ENCODE measurements around the gene TRPV6. TPM values are rescaled to one million over a fixed set of nuclear protein-coding genes. Genes with fewer than 3 reads are reported as not detected.

TRPV6 gene
- total RNA-seq, 1 experiment from 2014 or later = not detected

DNA sequence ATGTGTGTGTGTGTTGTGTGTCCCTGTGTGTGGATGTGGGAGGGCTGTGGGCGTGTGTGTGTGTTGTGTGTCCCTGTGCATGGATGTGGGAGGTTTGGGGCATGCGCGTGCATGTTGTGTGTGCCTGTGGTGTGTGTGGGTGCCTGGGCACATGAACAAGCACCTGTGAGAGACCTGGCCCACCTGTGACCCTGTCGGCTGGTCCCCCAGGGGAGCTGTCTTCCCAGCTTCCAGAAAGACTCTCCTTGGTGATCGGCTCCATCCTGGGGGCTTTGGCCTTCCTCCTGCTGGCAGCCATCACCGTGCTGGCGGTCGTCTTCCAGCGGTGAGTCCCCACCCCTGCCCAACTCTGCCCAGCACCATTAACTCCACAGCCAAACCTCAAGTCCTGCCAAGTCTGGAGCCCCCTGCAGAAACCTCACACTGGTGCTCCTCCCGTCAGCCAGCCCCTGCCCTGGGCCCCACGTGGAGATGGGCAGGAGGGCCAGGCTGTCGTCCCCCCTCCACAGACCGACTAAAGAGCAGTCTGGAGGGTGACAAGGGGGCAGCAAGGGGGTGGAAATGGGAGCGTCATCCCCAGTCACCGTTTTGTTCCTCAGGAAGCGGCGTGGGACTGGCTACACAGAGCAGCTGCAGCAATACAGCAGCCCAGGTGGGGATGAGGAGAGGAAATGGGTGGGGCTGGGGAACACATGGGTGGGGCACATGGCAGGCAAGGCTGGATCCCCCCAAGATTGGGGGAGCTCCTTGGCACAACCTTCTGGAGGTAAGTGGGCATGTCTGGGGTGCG, 18.0 kb downstream of the TRPV6 start:
- no peak overlapping the region for H3K27ac ChIP-seq (ENCODE audit: low read length)
- H3K9me3 ChIP-seq (ENCODE audit: low read length) = no peaks in the 10 kb centered on the region
- H3K4me3 ChIP-seq (ENCODE audit: low read length) = no peak overlapping the region
- no peaks in the 10 kb centered on the region for H4K20me1 ChIP-seq (ENCODE audit: insufficient read depth, low read depth, low read length)
- no peak overlapping the region for H3K4me2 ChIP-seq (ENCODE audit: low read depth, low read length, poor library complexity, severe bottlenecking)
- H3K9ac ChIP-seq (ENCODE audit: low read length) = no peak overlapping the region
- H3K79me2 ChIP-seq (ENCODE audit: low read length) = no peaks in the 10 kb centered on the region
- H3K27me3 ChIP-seq (ENCODE audit: low read length) = no peaks in the 10 kb centered on the region
- no peaks in the 10 kb centered on the region for H3K9me2 ChIP-seq (replicated peaks; ENCODE audit: insufficient read depth, low read length)
- H3K36me3 ChIP-seq (ENCODE audit: insufficient read depth, low read length) = no peaks in the 10 kb centered on the region
- no peak for DNase-seq
- no peaks in the 10 kb centered on the region for H3K4me1 ChIP-seq (ENCODE audit: low read length)
- H2AFZ ChIP-seq (ENCODE audit: low read length) = no peak overlapping the region

DNA sequence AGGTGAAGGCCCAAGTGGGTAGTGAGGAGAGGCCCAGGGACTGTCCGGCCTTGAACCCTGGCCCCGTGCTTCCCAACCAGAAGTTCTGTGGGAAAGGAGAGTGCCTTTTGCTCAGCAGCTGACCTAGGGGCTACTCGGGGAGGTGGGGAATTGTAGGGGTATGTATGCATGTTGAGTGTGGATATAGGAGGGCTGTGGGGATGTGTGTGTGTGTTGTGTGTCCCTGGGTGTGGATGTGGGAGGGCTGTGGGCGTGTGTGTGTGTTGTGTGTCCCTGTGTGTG, 18.5 kb downstream of the TRPV6 start:
- Histone ChIP-seq H3K4me2 (ENCODE audit: low read depth, low read length, poor library complexity, severe bottlenecking) (no peak overlapping the region), H3K4me3 (ENCODE audit: low read length) (no peak overlapping the region), H3K79me2 (ENCODE audit: low read length) (no peaks in the 10 kb centered on the region), H3K9ac (ENCODE audit: low read length) (no peak overlapping the region), H3K27ac (ENCODE audit: low read length) (no peak overlapping the region), H3K9me3 (ENCODE audit: low read length) (no peaks in the 10 kb centered on the region), H3K4me1 (ENCODE audit: low read length) (no peaks in the 10 kb centered on the region), H3K9me2 (replicated peaks; ENCODE audit: insufficient read depth, low read length) (no peaks in the 10 kb centered on the region), H2AFZ (ENCODE audit: low read length) (no peak overlapping the region), H3K36me3 (ENCODE audit: insufficient read depth, low read length) (no peaks in the 10 kb centered on the region), H4K20me1 (ENCODE audit: insufficient read depth, low read depth, low read length) (no peaks in the 10 kb centered on the region), H3K27me3 (ENCODE audit: low read length) (no peaks in the 10 kb centered on the region)
- no peak for DNase-seq

DNA sequence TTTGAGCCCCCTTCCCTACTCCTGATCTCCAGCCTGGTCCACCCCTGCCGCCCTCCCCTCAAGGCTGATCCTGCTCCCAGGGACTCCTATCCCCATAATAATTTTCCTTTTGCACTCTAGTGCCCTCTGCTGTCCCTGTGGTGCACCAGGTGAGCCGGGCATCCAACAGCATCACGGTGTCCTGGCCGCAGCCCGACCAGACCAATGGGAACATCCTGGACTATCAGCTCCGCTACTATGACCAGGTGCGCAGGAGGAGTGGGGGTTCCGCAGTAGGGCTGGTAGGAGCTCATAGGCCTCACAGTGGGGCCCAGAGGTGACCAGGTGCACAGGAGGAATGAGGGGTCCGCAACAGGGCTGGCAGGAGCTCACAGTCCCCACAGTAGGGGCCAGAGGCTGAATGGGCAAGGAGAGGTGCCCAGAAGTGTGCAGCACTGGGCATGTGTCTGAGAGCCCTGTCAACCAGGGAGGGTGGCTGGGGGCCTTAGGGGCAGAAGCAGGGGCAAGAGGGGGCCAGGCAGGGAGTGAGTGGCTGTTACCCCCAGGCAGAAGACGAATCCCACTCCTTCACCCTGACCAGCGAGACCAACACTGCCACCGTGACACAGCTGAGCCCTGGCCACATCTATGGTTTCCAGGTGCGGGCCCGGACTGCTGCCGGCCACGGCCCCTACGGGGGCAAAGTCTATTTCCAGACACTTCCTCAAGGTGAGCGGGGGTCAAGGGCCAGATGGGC, 19.0 kb downstream of the TRPV6 start:
- Histone ChIP-seq H3K4me1 (ENCODE audit: low read length) (no peaks in the 10 kb centered on the region), H2AFZ (ENCODE audit: low read length) (no peak overlapping the region), H3K36me3 (ENCODE audit: insufficient read depth, low read length) (no peaks in the 10 kb centered on the region), H3K9me2 (replicated peaks; ENCODE audit: insufficient read depth, low read length) (no peaks in the 10 kb centered on the region), H3K4me2 (ENCODE audit: low read depth, low read length, poor library complexity, severe bottlenecking) (no peak overlapping the region), H3K9ac (ENCODE audit: low read length) (no peak overlapping the region), H3K27me3 (ENCODE audit: low read length) (no peaks in the 10 kb centered on the region), H3K4me3 (ENCODE audit: low read length) (no peak overlapping the region), H3K79me2 (ENCODE audit: low read length) (no peaks in the 10 kb centered on the region), H4K20me1 (ENCODE audit: insufficient read depth, low read depth, low read length) (no peaks in the 10 kb centered on the region), H3K9me3 (ENCODE audit: low read length) (no peaks in the 10 kb centered on the region), H3K27ac (ENCODE audit: low read length) (no peak overlapping the region)
- DNase-seq = peak; percentile 50

DNA sequence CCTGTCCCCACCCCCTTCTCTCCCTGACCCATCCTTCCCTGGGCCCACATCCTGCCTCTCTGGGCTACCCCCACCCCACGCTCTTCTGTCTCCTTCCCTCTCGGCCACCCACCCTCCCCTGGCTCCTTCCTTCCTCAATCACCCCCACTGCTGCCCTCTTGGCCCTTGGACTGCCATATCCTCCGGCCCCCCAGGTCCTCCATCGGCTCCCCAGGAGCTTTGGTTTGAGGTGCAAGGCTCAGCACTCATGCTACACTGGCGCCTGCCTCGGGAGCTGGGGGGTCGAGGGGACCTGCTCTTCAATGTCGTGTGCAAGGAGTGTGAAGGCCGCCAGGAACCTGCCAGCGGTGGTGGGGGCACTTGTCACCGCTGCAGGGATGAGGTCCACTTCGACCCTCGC, 19.8 kb downstream of the TRPV6 start:
- no peaks in the 10 kb centered on the region for H3K36me3 ChIP-seq (ENCODE audit: insufficient read depth, low read length)

DNA sequence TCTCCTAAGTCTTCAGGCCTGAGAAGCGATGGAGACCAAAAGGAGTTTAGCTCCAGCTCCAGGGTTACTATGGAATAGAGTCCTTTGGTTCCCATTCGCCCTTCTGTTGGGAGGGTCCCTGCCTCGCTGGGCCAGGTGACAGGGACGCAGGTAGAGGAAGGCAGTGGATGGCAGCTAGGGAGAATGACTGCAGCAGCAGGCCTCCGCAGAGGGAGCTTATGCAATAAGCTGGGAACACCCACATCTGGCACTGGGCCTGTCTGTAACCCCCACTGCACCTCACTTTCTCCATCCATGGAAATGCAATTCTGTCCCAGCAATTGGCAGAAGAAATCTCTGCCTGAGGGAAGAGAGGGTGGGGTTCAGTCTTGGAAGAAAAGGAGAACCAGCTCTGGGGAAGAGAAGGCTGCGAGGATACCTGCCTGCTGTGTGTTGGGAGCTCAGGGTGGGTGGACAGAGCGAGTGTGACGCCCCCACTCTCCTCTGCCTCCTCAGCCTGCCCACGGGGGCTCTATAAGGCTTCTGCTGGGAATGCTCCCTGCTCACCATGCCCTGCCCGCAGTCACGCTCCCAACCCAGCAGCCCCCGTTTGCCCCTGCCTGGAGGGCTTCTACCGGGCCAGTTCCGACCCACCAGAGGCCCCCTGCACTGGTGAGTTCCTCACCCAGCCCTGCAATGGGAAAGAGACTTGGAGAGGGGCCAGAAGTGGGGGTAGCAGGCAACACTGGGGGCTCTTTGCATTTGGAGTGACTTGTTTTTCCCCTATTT, 20.4 kb downstream of the TRPV6 start:
- Histone ChIP-seq H3K9me2 (replicated peaks; ENCODE audit: insufficient read depth, low read length) (no peaks in the 10 kb centered on the region), H3K9ac (ENCODE audit: low read length) (no peak overlapping the region), H3K4me3 (ENCODE audit: low read length) (no peak overlapping the region), H3K27ac (ENCODE audit: low read length) (no peak overlapping the region), H4K20me1 (ENCODE audit: insufficient read depth, low read depth, low read length) (no peaks in the 10 kb centered on the region), H3K27me3 (ENCODE audit: low read length) (no peaks in the 10 kb centered on the region), H3K79me2 (ENCODE audit: low read length) (no peaks in the 10 kb centered on the region), H3K9me3 (ENCODE audit: low read length) (no peaks in the 10 kb centered on the region), H3K4me1 (ENCODE audit: low read length) (no peaks in the 10 kb centered on the region), H3K36me3 (ENCODE audit: insufficient read depth, low read length) (no peaks in the 10 kb centered on the region), H3K4me2 (ENCODE audit: low read depth, low read length, poor library complexity, severe bottlenecking) (no peak overlapping the region), H2AFZ (ENCODE audit: low read length) (no peak overlapping the region)
- no peak for DNase-seq

More for the DNA sequence above, 19.8 kb downstream of the TRPV6 start:
- Histone ChIP-seq H3K9ac (ENCODE audit: low read length) (no peak overlapping the region), H2AFZ (ENCODE audit: low read length) (no peak overlapping the region), H3K4me1 (ENCODE audit: low read length) (no peaks in the 10 kb centered on the region), H3K4me2 (ENCODE audit: low read depth, low read length, poor library complexity, severe bottlenecking) (no peak overlapping the region), H3K9me3 (ENCODE audit: low read length) (no peaks in the 10 kb centered on the region), H4K20me1 (ENCODE audit: insufficient read depth, low read depth, low read length) (no peaks in the 10 kb centered on the region), H3K27ac (ENCODE audit: low read length) (no peak overlapping the region), H3K27me3 (ENCODE audit: low read length) (no peaks in the 10 kb centered on the region), H3K79me2 (ENCODE audit: low read length) (no peaks in the 10 kb centered on the region), H3K9me2 (replicated peaks; ENCODE audit: insufficient read depth, low read length) (no peaks in the 10 kb centered on the region), H3K4me3 (ENCODE audit: low read length) (no peak overlapping the region)
- no peak for DNase-seq

DNA sequence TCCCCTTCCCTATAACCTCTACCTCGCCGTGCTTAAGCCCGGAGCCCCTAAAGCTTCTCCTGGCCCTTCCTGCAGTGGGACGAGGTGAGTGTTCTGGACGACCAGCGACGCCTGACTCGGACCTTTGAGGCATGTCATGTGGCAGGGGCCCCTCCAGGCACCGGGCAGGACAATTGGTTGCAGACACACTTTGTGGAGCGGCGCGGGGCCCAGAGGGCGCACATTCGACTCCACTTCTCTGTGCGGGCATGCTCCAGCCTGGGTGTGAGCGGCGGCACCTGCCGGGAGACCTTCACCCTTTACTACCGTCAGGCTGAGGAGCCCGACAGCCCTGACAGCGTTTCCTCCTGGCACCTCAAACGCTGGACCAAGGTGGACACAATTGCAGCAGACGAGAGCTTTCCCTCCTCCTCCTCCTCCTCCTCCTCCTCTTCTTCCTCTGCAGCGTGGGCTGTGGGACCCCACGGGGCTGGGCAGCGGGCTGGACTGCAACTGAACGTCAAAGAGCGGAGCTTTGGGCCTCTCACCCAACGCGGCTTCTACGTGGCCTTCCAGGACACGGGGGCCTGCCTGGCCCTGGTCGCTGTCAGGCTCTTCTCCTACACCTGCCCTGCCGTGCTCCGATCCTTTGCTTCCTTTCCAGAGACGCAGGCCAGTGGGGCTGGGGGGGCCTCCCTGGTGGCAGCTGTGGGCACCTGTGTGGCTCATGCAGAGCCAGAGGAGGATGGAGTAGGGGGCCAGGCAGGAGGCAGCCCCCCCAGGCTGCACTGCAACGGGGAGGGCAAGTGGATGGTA, 21.5 kb downstream of the TRPV6 start:
- DNase-seq = no peak
- no peak overlapping the region for H3K4me3 ChIP-seq (ENCODE audit: low read length)
- H3K79me2 ChIP-seq (ENCODE audit: low read length) = no peaks in the 10 kb centered on the region
- H3K9me2 ChIP-seq (replicated peaks; ENCODE audit: insufficient read depth, low read length) = no peaks in the 10 kb centered on the region
- no peak overlapping the region for H2AFZ ChIP-seq (ENCODE audit: low read length)
- H3K9ac ChIP-seq (ENCODE audit: low read length) = no peak overlapping the region
- H3K4me2 ChIP-seq (ENCODE audit: low read depth, low read length, poor library complexity, severe bottlenecking) = no peak overlapping the region
- no peak overlapping the region for H3K27ac ChIP-seq (ENCODE audit: low read length)
- H4K20me1 ChIP-seq (ENCODE audit: insufficient read depth, low read depth, low read length) = no peaks in the 10 kb centered on the region
- H3K9me3 ChIP-seq (ENCODE audit: low read length) = no peaks in the 10 kb centered on the region
- no peaks in the 10 kb centered on the region for H3K27me3 ChIP-seq (ENCODE audit: low read length)
- H3K4me1 ChIP-seq (ENCODE audit: low read length) = no peaks in the 10 kb centered on the region
- H3K36me3 ChIP-seq (ENCODE audit: insufficient read depth, low read length) = no peaks in the 10 kb centered on the region

DNA sequence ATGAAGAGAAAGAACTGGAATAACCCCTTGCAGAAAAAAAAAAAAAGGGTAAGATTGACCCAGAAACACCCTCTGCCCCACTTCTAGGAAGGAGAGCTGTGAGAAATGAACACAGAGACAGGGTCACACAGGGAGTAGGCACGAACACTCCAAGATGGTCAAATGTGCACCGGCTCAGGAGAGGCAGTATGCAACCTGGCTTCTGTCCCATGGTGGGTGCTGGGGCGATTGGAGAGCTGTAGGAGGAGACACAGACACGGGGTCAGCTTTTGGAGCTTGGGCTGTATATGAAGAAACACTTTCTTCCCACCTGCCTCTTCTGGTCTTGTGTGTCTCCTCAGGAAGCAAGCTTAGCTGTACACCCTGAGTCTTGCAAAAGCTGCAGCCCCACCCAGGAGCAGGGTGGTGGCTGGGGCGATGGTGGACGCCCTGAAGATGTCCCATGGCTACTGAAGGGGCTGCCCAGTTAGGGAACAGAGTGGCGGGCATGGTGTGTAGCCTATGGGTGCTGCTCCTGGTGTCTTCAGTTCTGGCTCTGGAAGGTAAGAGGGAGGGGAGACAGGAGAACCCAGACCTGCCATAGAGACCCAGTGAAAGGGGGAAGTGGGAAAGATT, 22.7 kb downstream of the TRPV6 start:
- Histone ChIP-seq H3K9me3 (ENCODE audit: low read length) (no peaks in the 10 kb centered on the region), H3K4me1 (ENCODE audit: low read length) (no peaks in the 10 kb centered on the region), H3K27ac (ENCODE audit: low read length) (no peak overlapping the region), H3K4me3 (ENCODE audit: low read length) (no peak overlapping the region), H3K27me3 (ENCODE audit: low read length) (no peaks in the 10 kb centered on the region), H3K36me3 (ENCODE audit: insufficient read depth, low read length) (no peaks in the 10 kb centered on the region), H2AFZ (ENCODE audit: low read length) (no peak overlapping the region), H3K9me2 (replicated peaks; ENCODE audit: insufficient read depth, low read length) (no peaks in the 10 kb centered on the region), H3K4me2 (ENCODE audit: low read depth, low read length, poor library complexity, severe bottlenecking) (no peak overlapping the region), H3K79me2 (ENCODE audit: low read length) (no peaks in the 10 kb centered on the region), H3K9ac (ENCODE audit: low read length) (no peak overlapping the region), H4K20me1 (ENCODE audit: insufficient read depth, low read depth, low read length) (no peaks in the 10 kb centered on the region)
- DNase-seq = no peak
